Vagina (tissue), 2 donors: ENCODE measurements around the gene RXYLT1. TPM values are rescaled to one million over a fixed set of nuclear protein-coding genes. Genes with fewer than 3 reads are reported as not detected.

Source experiments
- DNase-seq, 2 donors: peaks; one replicate each; pipeline ENCODE4 v3.0.0-alpha.2; 2017; ENCODE audit errors: extremely low spot score in 2 of 2
- H3K27ac ChIP-seq: fragments of 200-600 bp; sonication (generic); one replicate; pipeline ENCODE4 v1.5.1; 2019
- H3K27me3 ChIP-seq: fragments of 200-600 bp; sonication (generic); one replicate; pipeline ENCODE4 v1.5.1; 2019
- H3K36me3 ChIP-seq, 2 donors: fragments of 200-600 bp; sonication (generic); one replicate each; pipeline ENCODE4 v1.5.1; 2017 to 2019
- H3K4me1 ChIP-seq: fragments of 200-600 bp; sonication (generic); one replicate; pipeline ENCODE4 v1.5.1; 2019
- H3K4me3 ChIP-seq, 2 donors: fragments of 200-600 bp; sonication (generic); 1 replicate in 1 of 2; 2 replicates in 1 of 2; pipeline ENCODE4 v1.5.1; 2016 to 2019
- H3K9me3 ChIP-seq: fragments of 200-600 bp; sonication (generic); one replicate; pipeline ENCODE4 v1.5.1; 2019
- POLR2A ChIP-seq, 2 donors: fragments of 450-650 bp; IDR thresholded peaks; one replicate each; pipeline ENCODE4 v1.6.1; 2017; ENCODE audit warnings: antibody characterized with exemption in 2 of 2, mild to moderate bottlenecking in 2 of 2, moderate library complexity in 2 of 2
- POLR2AphosphoS5 ChIP-seq, 2 donors: sonication (generic); formaldehyde crosslinking; IDR thresholded peaks; one replicate each; pipeline ENCODE4 v1.9.0; 2017; ENCODE audit warnings: antibody characterized with exemption in 2 of 2, mild to moderate bottlenecking in 2 of 2, low read depth in 1 of 2; ENCODE audit not compliant: insufficient read depth in 1 of 2
- intact Hi-C: fragments of 100-400 bp; cut with DNase I; formaldehyde crosslinking; loops from one replicate; pipeline ENCODE4 v1.15.1; 2023
- total RNA-seq: library from RNA; depleted of rRNA; stranded (reverse); fragments of >200 nt; gene quantifications from one replicate; pipeline ENCODE4 v1.2.3, GENCODE V29; 2016
- TF ChIP-seq, protein P1 (sequence below), 3 experiments: fragments of 450-650 bp in 2 of 3; fragments of 200-600 bp in 1 of 3; sonication (generic) in 1 of 3; IDR thresholded peaks; one replicate each; pipeline ENCODE4 v1.5.1; 2017 to 2019; ENCODE audit warnings: antibody characterized with exemption in 3 of 3, mild to moderate bottlenecking in 2 of 3, moderate library complexity in 2 of 3

Gene RXYLT1
- total RNA-seq, 1 donor from 2014 or later: 10.1 TPM

DNA sequence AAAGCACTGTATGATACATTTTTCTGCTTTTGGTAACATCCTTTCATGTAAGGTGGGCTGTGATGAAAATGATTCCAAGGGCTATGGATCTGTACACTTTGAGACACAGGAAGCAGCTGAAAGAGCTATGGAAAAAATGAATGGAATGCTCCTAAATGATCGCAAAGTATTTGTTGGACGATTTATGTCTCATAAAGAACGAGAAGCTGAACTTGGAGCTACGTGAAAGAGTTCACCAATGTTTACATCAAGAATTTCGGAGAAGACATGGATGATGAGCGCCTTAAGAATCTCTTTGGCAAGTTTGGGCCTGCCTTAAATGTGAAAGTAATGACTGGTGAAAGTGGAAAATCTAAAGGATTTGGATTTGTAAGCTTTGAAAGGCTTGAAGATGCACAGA lies 42.6 kb downstream of the RXYLT1 start:
- H3K9me3 ChIP-seq: no peaks in the 10 kb centered on the region
- TF ChIP-seq, protein P1, sequence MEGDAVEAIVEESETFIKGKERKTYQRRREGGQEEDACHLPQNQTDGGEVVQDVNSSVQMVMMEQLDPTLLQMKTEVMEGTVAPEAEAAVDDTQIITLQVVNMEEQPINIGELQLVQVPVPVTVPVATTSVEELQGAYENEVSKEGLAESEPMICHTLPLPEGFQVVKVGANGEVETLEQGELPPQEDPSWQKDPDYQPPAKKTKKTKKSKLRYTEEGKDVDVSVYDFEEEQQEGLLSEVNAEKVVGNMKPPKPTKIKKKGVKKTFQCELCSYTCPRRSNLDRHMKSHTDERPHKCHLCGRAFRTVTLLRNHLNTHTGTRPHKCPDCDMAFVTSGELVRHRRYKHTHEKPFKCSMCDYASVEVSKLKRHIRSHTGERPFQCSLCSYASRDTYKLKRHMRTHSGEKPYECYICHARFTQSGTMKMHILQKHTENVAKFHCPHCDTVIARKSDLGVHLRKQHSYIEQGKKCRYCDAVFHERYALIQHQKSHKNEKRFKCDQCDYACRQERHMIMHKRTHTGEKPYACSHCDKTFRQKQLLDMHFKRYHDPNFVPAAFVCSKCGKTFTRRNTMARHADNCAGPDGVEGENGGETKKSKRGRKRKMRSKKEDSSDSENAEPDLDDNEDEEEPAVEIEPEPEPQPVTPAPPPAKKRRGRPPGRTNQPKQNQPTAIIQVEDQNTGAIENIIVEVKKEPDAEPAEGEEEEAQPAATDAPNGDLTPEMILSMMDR (IDR thresholded peaks at IDR 0.05): no peak
- TF ChIP-seq POLR2A (IDR thresholded peaks at IDR 0.05) (no peak), POLR2AphosphoS5 (IDR thresholded peaks at IDR 0.05; ENCODE audit: insufficient read depth in 1 of 2, low read depth in 1 of 2) (no peak)
- no peaks in the 10 kb centered on the region for H3K4me1 ChIP-seq
- H3K27ac ChIP-seq: no peak overlapping the region
- H3K4me3 ChIP-seq: peak overlapping the region; percentile 46 to 47
- H3K27me3 ChIP-seq: no peaks in the 10 kb centered on the region
- DNase-seq: no peak
- intact Hi-C loops: no loop called here
- no peaks in the 10 kb centered on the region for H3K36me3 ChIP-seq

- DNase-seq: no peak
- no peaks in the 10 kb centered on the region for H3K27me3 ChIP-seq
- H3K4me1 ChIP-seq: no peaks in the 10 kb centered on the region
- no peaks in the 10 kb centered on the region for H3K9me3 ChIP-seq
- TF ChIP-seq POLR2A (IDR thresholded peaks at IDR 0.05) (no peak), POLR2AphosphoS5 (IDR thresholded peaks at IDR 0.05; ENCODE audit: insufficient read depth in 1 of 2, low read depth in 1 of 2) (no peak)
- TF ChIP-seq, protein P1 (IDR thresholded peaks at IDR 0.05): no peak
- no peaks in the 10 kb centered on the region for H3K36me3 ChIP-seq
- H3K4me3 ChIP-seq: no peak overlapping the region
- intact Hi-C loops: no loop called here
- H3K27ac ChIP-seq: no peak overlapping the region
Observed at GRCh38 chr12:63823040-63823439, 43.3 kb downstream of the RXYLT1 start.

DNA sequence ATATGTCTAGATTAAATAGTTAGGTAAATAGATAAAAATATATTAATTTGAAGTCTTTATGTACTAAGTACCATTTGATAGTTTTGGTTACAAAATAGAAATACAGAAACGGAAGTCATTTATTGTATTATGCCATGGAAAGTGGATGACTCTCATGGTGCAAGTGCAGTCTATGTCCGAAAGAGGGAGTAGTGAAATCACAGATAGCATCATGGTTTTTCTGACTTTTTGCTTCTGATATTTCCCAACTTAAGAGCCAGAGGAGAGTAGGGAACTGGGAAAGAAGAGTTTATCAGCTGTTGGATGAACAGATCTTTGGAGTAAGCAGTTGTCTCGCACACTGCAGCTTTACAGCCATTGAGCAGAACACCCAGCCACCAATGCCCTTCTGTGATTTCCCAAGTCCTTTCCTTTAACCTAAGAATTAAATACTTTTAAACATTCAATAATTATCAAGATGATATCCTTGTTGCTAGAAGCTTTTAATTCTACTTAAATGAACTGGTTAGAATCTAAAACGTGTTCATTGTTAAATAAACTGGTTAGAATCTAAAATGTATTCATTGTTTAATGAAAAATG lies 46.4 kb downstream of the RXYLT1 start:
- no peaks in the 10 kb centered on the region for H3K27me3 ChIP-seq
- no peaks in the 10 kb centered on the region for H3K4me1 ChIP-seq
- H3K27ac ChIP-seq: no peak overlapping the region
- H3K4me3 ChIP-seq: no peak overlapping the region
- no peaks in the 10 kb centered on the region for H3K9me3 ChIP-seq
- no peaks in the 10 kb centered on the region for H3K36me3 ChIP-seq
- DNase-seq: no peak
- intact Hi-C loops: no loop called here
- TF ChIP-seq, protein P1 (IDR thresholded peaks at IDR 0.05): peak in 2 of 3 experiments; percentile 70 to 76
- no peak for TF ChIP-seq POLR2A (IDR thresholded peaks at IDR 0.05)
- TF ChIP-seq POLR2AphosphoS5 (IDR thresholded peaks at IDR 0.05; ENCODE audit: insufficient read depth in 1 of 2, low read depth in 1 of 2): peak in 1 of 2 donors; percentile 18

GRCh38 chr12:63828867-63829266 lies 49.2 kb downstream of the RXYLT1 start:
- no peak for DNase-seq
- no peak overlapping the region for H3K27ac ChIP-seq
- TF ChIP-seq, protein P1 (IDR thresholded peaks at IDR 0.05): no peak
- TF ChIP-seq POLR2A (IDR thresholded peaks at IDR 0.05): no peak
- no peak for TF ChIP-seq POLR2AphosphoS5 (IDR thresholded peaks at IDR 0.05; ENCODE audit: insufficient read depth in 1 of 2, low read depth in 1 of 2)
- H3K27me3 ChIP-seq: no peaks in the 10 kb centered on the region
- H3K4me3 ChIP-seq: no peak overlapping the region
- no peaks in the 10 kb centered on the region for H3K36me3 ChIP-seq
- no peaks in the 10 kb centered on the region for H3K9me3 ChIP-seq
- no peaks in the 10 kb centered on the region for H3K4me1 ChIP-seq
- intact Hi-C loops: no loop called here

GRCh38 chr12:63836046-63836445 lies 56.3 kb downstream of the RXYLT1 start:
- H3K4me3 ChIP-seq: no peak overlapping the region
- TF ChIP-seq, protein P1 (IDR thresholded peaks at IDR 0.05): no peak
- no peak for TF ChIP-seq POLR2A (IDR thresholded peaks at IDR 0.05)
- TF ChIP-seq POLR2AphosphoS5 (IDR thresholded peaks at IDR 0.05; ENCODE audit: insufficient read depth in 1 of 2, low read depth in 1 of 2): no peak
- no peaks in the 10 kb centered on the region for H3K4me1 ChIP-seq
- no peaks in the 10 kb centered on the region for H3K36me3 ChIP-seq
- no peak overlapping the region for H3K27ac ChIP-seq
- DNase-seq: no peak
- no peaks in the 10 kb centered on the region for H3K27me3 ChIP-seq
- no peaks in the 10 kb centered on the region for H3K9me3 ChIP-seq
- intact Hi-C loops: loop anchor here (10.0 kb wide), 1 partner anchor 569 kb away; the partner anchor contains the start of gene XPOT
